HepG2 (cell line): ENCODE results near the gene TXNRD1. TPM values are rescaled to one million over a fixed set of nuclear protein-coding genes. Genes with fewer than 3 reads are reported as not detected.

Source experiments
- GABPA ChIP-seq, 2 experiments: IDR thresholded peaks; 2 replicates each; pipeline ENCODE4 v1.6.1; 2011 to 2016; ENCODE audit warnings: low read depth in 2 of 2, low read length in 1 of 2, missing biosample characterization in 1 of 2, missing genetic modification characterization in 1 of 2
- KDM6A ChIP-seq: IDR thresholded peaks from 2 replicates; pipeline ENCODE4 v1.6.1; 2016; ENCODE audit warnings: low read depth
- MED13 ChIP-seq: sonication (generic); formaldehyde crosslinking; IDR thresholded peaks from 2 replicates; pipeline ENCODE4 v1.5.0; 2020; ENCODE audit warnings: missing genetic modification reagents
- ZNF256 ChIP-seq: sonication (generic); formaldehyde crosslinking; conservative IDR thresholded peaks from 2 replicates; pipeline ENCODE4 v1.4.0; 2020; ENCODE audit warnings: missing genetic modification reagents
- ZNF343 ChIP-seq: sonication (generic); formaldehyde crosslinking; IDR thresholded peaks from 2 replicates; pipeline ENCODE4 v1.4.0; 2020; ENCODE audit warnings: mild to moderate bottlenecking, missing genetic modification reagents
- ZNF776 ChIP-seq: sonication (generic); formaldehyde crosslinking; IDR thresholded peaks from 2 replicates; pipeline ENCODE4 v1.4.0; 2020; ENCODE audit warnings: mild to moderate bottlenecking, missing genetic modification reagents
- ZSCAN31 ChIP-seq: sonication (generic); formaldehyde crosslinking; IDR thresholded peaks from 2 replicates; pipeline ENCODE4 v1.5.0; 2020; ENCODE audit warnings: low read depth, mild to moderate bottlenecking, missing genetic modification reagents
- polyA plus RNA-seq, 8 experiments: library from polyadenylated mRNA; depleted of rRNA in 3 of 8; stranded (reverse) in 7 of 8; unstranded in 1 of 8; fragments of >200 nt; fragmentation: Illumina TruSeq in 4 of 8; extraction: Trizol in 4 of 8; gene quantifications; 2 replicates each; pipeline versions ENCODE4 v1.2.1 to v1.2.3, GENCODE V29; 2011 to 2016; ENCODE audit warnings: low read depth in 4 of 8, missing spikeins in 1 of 8, mixed read lengths in 1 of 8; ENCODE audit not compliant: insufficient read depth in 1 of 8
- total RNA-seq, 5 experiments: library from RNA; depleted of rRNA; stranded (reverse); fragments of >200 nt; fragmentation: Illumina TruSeq; extraction: Trizol; gene quantifications; 2 replicates each; pipeline ENCODE4 v1.2.3, GENCODE V29; 2016; ENCODE audit warnings: low read depth in 1 of 5
- TF ChIP-seq, protein P1 (sequence below): sonication (generic); formaldehyde crosslinking; IDR thresholded peaks from 2 replicates; pipeline ENCODE4 v1.5.0; 2020; ENCODE audit warnings: mild to moderate bottlenecking, missing genetic modification reagents, borderline replicate concordance
- TF ChIP-seq, protein P2 (sequence below): sonication (generic); formaldehyde crosslinking; IDR thresholded peaks from 2 replicates; pipeline ENCODE4 v1.4.0; 2020; ENCODE audit warnings: missing genetic modification reagents
- TF ChIP-seq, protein P3 (sequence below), 2 experiments: fragments of 450-650 bp in 1 of 2; sonication (generic) in 1 of 2; formaldehyde crosslinking in 1 of 2; IDR thresholded peaks; 2 replicates each; pipeline versions ENCODE4 v1.6.1 to v1.8.0; 2016 to 2022; ENCODE audit warnings: antibody characterized with exemption in 1 of 2, mild to moderate bottlenecking in 1 of 2, missing genetic modification reagents in 1 of 2
- TF ChIP-seq, protein P4 (sequence below): sonication (generic); formaldehyde crosslinking; IDR thresholded peaks from 2 replicates; pipeline ENCODE4 v1.8.1; 2023; ENCODE audit warnings: mild to moderate bottlenecking, missing genetic modification reagents

TXNRD1 gene
- total and polyA plus RNA-seq, 2 of the 13 experiments (the other 11 are each of a cell fraction or from before 2014, with no cell fraction given) = 54.0 to 190 TPM

DNA sequence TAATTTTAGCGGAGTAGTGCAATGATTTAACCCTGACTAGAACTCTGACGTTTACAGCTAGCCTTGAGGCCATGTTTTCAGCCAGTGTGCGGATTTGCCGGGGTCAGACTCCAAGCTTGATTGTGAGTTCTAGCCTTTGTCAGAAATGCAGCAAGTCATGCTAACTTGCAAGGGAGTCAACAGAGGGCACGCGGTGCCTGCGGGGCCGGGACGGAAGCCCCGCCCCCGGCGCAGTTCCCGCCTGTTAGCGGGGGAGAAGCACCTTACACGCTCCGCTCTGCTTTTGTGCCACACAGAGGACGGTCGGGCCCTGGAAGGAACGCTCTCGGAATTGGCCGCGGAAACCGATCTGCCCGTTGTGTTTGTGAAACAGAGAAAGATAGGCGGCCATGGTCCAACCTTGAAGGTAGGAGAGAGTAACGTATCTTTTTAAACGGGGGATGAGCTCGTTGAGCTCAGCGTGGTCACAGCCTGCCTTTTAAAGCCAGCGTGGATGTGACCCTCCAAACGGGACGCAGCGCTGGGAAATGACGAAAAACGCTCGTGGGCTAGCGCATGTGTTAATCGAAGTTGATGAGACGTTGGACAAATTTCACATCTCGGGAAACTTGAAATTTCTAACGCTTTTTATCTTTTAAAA lies 73.2 kb downstream of the TXNRD1 start (continued):
- TF ChIP-seq GABPA (IDR thresholded peaks at IDR 0.05; ENCODE audit: low read depth, low read length) (no peak), GABPA (CRISPR knock-in tag; IDR thresholded peaks at IDR 0.05; ENCODE audit: low read depth) (peak; percentile 68), ZNF256 (CRISPR knock-in tag) (0 out of 2 replicates have a peak, but pooled peaks have one; percentile 69), ZNF343 (CRISPR knock-in tag) (no peak), ZSCAN31 (CRISPR knock-in tag) (peak; percentile 74), MED13 (CRISPR knock-in tag) (no peak), ZNF776 (0 out of 2 replicates have a peak, but pooled peaks have one; percentile 25), KDM6A (no peak)
- TF ChIP-seq, protein P1, sequence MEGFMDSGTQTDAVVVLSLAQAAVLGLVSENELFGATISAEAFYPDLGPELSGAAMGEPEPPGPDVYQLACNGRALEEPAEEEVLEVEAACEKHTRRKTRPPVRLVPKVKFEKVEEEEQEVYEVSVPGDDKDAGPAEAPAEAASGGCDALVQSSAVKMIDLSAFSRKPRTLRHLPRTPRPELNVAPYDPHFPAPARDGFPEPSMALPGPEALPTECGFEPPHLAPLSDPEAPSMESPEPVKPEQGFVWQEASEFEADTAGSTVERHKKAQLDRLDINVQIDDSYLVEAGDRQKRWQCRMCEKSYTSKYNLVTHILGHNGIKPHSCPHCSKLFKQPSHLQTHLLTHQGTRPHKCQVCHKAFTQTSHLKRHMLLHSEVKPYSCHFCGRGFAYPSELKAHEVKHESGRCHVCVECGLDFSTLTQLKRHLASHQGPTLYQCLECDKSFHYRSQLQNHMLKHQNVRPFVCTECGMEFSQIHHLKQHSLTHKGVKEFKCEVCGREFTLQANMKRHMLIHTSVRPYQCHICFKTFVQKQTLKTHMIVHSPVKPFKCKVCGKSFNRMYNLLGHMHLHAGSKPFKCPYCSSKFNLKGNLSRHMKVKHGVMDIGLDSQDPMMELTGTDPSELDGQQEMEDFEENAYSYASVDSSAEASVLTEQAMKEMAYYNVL = peak; percentile 23; the same call in 1 of the 2 replicates
- TF ChIP-seq, protein P2, sequence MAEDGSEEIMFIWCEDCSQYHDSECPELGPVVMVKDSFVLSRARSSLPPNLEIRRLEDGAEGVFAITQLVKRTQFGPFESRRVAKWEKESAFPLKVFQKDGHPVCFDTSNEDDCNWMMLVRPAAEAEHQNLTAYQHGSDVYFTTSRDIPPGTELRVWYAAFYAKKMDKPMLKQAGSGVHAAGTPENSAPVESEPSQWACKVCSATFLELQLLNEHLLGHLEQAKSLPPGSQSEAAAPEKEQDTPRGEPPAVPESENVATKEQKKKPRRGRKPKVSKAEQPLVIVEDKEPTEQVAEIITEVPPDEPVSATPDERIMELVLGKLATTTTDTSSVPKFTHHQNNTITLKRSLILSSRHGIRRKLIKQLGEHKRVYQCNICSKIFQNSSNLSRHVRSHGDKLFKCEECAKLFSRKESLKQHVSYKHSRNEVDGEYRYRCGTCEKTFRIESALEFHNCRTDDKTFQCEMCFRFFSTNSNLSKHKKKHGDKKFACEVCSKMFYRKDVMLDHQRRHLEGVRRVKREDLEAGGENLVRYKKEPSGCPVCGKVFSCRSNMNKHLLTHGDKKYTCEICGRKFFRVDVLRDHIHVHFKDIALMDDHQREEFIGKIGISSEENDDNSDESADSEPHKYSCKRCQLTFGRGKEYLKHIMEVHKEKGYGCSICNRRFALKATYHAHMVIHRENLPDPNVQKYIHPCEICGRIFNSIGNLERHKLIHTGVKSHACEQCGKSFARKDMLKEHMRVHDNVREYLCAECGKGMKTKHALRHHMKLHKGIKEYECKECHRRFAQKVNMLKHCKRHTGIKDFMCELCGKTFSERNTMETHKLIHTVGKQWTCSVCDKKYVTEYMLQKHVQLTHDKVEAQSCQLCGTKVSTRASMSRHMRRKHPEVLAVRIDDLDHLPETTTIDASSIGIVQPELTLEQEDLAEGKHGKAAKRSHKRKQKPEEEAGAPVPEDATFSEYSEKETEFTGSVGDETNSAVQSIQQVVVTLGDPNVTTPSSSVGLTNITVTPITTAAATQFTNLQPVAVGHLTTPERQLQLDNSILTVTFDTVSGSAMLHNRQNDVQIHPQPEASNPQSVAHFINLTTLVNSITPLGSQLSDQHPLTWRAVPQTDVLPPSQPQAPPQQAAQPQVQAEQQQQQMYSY (CRISPR knock-in tag) = no peak
- TF ChIP-seq, protein P3, sequence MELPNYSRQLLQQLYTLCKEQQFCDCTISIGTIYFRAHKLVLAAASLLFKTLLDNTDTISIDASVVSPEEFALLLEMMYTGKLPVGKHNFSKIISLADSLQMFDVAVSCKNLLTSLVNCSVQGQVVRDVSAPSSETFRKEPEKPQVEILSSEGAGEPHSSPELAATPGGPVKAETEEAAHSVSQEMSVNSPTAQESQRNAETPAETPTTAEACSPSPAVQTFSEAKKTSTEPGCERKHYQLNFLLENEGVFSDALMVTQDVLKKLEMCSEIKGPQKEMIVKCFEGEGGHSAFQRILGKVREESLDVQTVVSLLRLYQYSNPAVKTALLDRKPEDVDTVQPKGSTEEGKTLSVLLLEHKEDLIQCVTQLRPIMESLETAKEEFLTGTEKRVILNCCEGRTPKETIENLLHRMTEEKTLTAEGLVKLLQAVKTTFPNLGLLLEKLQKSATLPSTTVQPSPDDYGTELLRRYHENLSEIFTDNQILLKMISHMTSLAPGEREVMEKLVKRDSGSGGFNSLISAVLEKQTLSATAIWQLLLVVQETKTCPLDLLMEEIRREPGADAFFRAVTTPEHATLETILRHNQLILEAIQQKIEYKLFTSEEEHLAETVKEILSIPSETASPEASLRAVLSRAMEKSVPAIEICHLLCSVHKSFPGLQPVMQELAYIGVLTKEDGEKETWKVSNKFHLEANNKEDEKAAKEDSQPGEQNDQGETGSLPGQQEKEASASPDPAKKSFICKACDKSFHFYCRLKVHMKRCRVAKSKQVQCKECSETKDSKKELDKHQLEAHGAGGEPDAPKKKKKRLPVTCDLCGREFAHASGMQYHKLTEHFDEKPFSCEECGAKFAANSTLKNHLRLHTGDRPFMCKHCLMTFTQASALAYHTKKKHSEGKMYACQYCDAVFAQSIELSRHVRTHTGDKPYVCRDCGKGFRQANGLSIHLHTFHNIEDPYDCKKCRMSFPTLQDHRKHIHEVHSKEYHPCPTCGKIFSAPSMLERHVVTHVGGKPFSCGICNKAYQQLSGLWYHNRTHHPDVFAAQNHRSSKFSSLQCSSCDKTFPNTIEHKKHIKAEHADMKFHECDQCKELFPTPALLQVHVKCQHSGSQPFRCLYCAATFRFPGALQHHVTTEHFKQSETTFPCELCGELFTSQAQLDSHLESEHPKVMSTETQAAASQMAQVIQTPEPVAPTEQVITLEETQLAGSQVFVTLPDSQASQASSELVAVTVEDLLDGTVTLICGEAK (IDR thresholded peaks at IDR 0.05) = no peak
- TF ChIP-seq, protein P3 (CRISPR knock-in tag; IDR thresholded peaks at IDR 0.05) = peak; percentile 87
- TF ChIP-seq, protein P4, sequence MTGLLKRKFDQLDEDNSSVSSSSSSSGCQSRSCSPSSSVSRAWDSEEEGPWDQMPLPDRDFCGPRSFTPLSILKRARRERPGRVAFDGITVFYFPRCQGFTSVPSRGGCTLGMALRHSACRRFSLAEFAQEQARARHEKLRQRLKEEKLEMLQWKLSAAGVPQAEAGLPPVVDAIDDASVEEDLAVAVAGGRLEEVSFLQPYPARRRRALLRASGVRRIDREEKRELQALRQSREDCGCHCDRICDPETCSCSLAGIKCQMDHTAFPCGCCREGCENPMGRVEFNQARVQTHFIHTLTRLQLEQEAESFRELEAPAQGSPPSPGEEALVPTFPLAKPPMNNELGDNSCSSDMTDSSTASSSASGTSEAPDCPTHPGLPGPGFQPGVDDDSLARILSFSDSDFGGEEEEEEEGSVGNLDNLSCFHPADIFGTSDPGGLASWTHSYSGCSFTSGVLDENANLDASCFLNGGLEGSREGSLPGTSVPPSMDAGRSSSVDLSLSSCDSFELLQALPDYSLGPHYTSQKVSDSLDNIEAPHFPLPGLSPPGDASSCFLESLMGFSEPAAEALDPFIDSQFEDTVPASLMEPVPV (CRISPR knock-in tag) = peak; percentile 92
